BJ (cell line): Measurements from ENCODE around the gene OR2T35. TPM values are rescaled to one million over a fixed set of nuclear protein-coding genes. Genes with fewer than 3 reads are reported as not detected.

Source experiments
- CTCF ChIA-PET: fragments of 350-600 bp; formaldehyde crosslinking; extraction: SDS; loops from one replicate; lab custom pipeline; 2021; ENCODE audit warnings: antibody characterized with exemption, inconsistent platforms; lab: Yijun Ruan, JAX
- POLR2A ChIA-PET: fragments of 300-600 bp; sonication (Branson Sonifier 250); formaldehyde crosslinking; extraction: SDS; loops from one replicate; lab custom pipeline; 2021; ENCODE audit warnings: antibody characterized with exemption; lab: Charles Lee
- DNase-seq: peaks from one replicate; pipeline ENCODE4 v3.0.0-alpha.2; 2011; ENCODE audit warnings: low read depth
- H3K27me3 ChIP-seq: 2 replicates; pipeline ENCODE4 v1.6.0; 2011; ENCODE audit warnings: low read length; ENCODE audit not compliant: control insufficient read depth, insufficient read depth
- H3K36me3 ChIP-seq: 2 replicates; pipeline ENCODE4 v1.5.1; 2011; ENCODE audit warnings: low read length; ENCODE audit not compliant: control insufficient read depth, insufficient read depth
- H3K4me3 ChIP-seq: 2 replicates; pipeline ENCODE4 v1.5.1; 2011; ENCODE audit warnings: low read depth, mild to moderate bottlenecking, control low read depth, low read length
- polyA plus RNA-seq: library from polyadenylated mRNA; depleted of rRNA; stranded (reverse); fragments of >200 nt; gene quantifications from 2 replicates; pipeline ENCODE4 v1.2.3, GENCODE V29; 2011; rRNA removed
- small RNA-seq: library from RNA; depleted of rRNA; stranded (forward); fragments of <200 nt; gene quantifications from one replicate; pipeline ENCODE3, GENCODE V24; 2012; ENCODE audit warnings: low replicate concordance, low read depth; ENCODE audit not compliant: insufficient read length
- TF ChIP-seq, protein P1 (sequence below): IDR thresholded peaks from 2 replicates; pipeline ENCODE4 v1.5.1; 2011; ENCODE audit warnings: low read depth, mild to moderate bottlenecking, control low read depth, inconsistent platforms, low read length, moderate library complexity; ENCODE audit not compliant: insufficient read depth

OR2T35 gene
- polyA plus RNA-seq, 1 experiment: not detected

DNA sequence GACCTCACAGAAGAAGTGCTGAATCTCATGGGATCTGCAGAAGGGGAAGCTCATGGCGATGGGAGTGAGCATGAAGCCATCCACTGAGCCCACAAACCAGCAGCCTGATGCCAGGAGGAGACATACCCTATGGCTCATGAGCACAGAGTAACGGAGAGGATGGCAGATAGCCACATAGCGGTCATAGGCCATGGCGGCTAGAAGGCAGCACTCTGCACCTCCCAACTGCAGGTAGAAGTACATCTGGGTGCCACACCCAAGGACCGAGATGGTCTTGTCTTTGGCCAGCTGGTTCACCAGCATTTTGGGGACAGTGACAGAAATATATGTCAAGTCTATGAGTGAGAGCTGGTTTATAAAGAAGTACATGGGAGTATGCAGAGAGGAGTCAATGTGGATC, 51.9 kb downstream of the OR2T35 start:
- ChIA-PET POLR2A (no interaction called here), CTCF (no interaction called here)
- TF ChIP-seq, protein P1, sequence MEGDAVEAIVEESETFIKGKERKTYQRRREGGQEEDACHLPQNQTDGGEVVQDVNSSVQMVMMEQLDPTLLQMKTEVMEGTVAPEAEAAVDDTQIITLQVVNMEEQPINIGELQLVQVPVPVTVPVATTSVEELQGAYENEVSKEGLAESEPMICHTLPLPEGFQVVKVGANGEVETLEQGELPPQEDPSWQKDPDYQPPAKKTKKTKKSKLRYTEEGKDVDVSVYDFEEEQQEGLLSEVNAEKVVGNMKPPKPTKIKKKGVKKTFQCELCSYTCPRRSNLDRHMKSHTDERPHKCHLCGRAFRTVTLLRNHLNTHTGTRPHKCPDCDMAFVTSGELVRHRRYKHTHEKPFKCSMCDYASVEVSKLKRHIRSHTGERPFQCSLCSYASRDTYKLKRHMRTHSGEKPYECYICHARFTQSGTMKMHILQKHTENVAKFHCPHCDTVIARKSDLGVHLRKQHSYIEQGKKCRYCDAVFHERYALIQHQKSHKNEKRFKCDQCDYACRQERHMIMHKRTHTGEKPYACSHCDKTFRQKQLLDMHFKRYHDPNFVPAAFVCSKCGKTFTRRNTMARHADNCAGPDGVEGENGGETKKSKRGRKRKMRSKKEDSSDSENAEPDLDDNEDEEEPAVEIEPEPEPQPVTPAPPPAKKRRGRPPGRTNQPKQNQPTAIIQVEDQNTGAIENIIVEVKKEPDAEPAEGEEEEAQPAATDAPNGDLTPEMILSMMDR: no peak
- no peak for DNase-seq
- Histone ChIP-seq H3K36me3 (no peaks in the 10 kb centered on the region), H3K4me3 (no peak overlapping the region), H3K27me3 (no peaks in the 10 kb centered on the region)

DNA sequence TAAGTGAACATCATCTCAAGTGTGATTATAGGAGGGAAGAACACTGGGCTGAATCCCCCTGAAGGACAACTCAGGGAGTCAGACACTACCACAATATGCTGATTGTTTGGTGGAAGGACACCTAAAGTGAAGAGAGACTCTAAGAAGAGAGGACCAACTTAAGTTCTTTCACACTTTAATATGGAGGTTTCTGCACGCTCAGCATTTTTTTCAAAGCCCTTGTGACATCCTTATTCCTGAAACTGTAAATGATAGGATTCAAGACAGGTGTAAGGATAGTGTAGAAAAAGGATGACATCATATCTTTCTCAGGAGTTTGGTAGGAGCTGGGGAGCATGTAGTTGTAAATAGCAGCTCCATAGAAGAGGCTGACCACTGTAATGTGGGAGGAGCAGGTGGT, 52.4 kb downstream of the OR2T35 start:
- ChIA-PET CTCF (no interaction called here), POLR2A (no interaction called here)
- TF ChIP-seq, protein P1: no peak

DNA sequence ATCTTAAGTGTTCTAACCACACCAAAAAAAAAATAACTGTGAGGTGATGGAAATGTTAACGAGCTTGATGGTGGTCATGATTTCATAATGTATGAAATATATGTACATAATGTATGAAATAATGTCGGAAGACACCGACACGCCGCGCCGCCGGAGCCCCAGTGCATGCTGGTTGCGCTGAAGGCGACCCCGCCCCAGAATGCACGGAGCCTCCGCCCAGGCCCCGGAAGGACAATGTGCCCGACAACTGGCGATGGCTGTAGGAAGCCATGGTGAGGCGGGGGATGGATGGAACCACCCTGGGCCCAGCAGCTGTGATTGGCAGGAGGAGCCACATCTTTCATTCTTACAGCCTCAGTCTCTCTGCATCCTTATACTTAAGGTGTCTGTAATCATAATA, 55.0 kb downstream of the OR2T35 start:
- no peaks in the 10 kb centered on the region for H3K36me3 ChIP-seq
- ChIA-PET CTCF (no interaction called here), POLR2A (no interaction called here)
- TF ChIP-seq, protein P1: no peak
- no peak overlapping the region for H3K4me3 ChIP-seq
- DNase-seq: no peak
- H3K27me3 ChIP-seq: no peaks in the 10 kb centered on the region

More for the DNA sequence above, 52.4 kb downstream of the OR2T35 start:
- no peaks in the 10 kb centered on the region for H3K27me3 ChIP-seq
- H3K36me3 ChIP-seq: no peaks in the 10 kb centered on the region
- DNase-seq: no peak
- H3K4me3 ChIP-seq: no peak overlapping the region

DNA sequence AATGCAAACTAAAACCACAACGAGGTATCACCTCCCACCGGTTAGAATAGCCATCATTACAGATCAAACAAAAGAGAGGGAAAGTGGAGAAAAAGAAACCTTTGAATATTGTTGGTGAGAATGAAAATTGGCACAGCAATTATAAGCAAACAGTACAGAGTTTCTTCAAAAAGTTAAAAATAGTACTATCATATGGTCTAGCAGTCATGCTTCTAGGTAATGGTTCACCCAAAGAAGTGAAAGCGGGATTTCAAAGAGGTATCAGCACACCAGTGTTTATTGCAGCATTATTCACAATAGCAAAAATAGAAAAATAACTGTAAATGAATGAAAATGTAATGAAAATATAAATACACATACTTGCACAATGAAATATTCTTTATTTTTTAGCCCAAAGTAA, 55.7 kb downstream of the OR2T35 start:
- ChIA-PET CTCF (no interaction called here), POLR2A (no interaction called here)
- Histone ChIP-seq H3K36me3 (no peaks in the 10 kb centered on the region), H3K4me3 (no peak overlapping the region), H3K27me3 (no peaks in the 10 kb centered on the region)
- TF ChIP-seq, protein P1: no peak
- DNase-seq: no peak

Small RNA genes within 50 kb of the gene (small RNA-seq; reads per million reads assigned to genes)
- not detected for gene RF00019

Other genes with a start within 250 kb of the OR2T35 start
- gene OR2T1, start 242.2 kb downstream of the OR2T35 start, polyA plus RNA-seq: not detected in 2 replicates
- not detected in 2 replicates for gene OR2T2, start 199.6 kb downstream of the OR2T35 start, polyA plus RNA-seq
- not detected in 2 replicates for gene OR2T3, start 171.9 kb downstream of the OR2T35 start, polyA plus RNA-seq
- not detected in 2 replicates for gene OR2T5, start 156.7 kb downstream of the OR2T35 start, polyA plus RNA-seq
- gene OR2G6, start 137.2 kb downstream of the OR2T35 start, polyA plus RNA-seq: not detected in 2 replicates
- not detected in 2 replicates for gene OR2T29, start 82.5 kb downstream of the OR2T35 start, polyA plus RNA-seq
- gene OR2T34, start 70.5 kb downstream of the OR2T35 start, polyA plus RNA-seq: not detected in 2 replicates
- gene OR2T10, start 47.6 kb downstream of the OR2T35 start, polyA plus RNA-seq: not detected in 2 replicates
- gene OR2T11, start 10.2 kb downstream of the OR2T35 start, polyA plus RNA-seq: not detected in 2 replicates
- not detected in 2 replicates for gene OR2T27, start 10.2 kb upstream of the OR2T35 start, polyA plus RNA-seq
- not detected in 2 replicates for gene OR14I1, start 57.5 kb upstream of the OR2T35 start, polyA plus RNA-seq
- not detected in 2 replicates for gene LYPD8, start 110.5 kb upstream of the OR2T35 start, polyA plus RNA-seq
- 23.2 and 32.5 TPM in 2 replicates for gene SH3BP5L, start 180.6 kb upstream of the OR2T35 start, polyA plus RNA-seq
- 13.9 and 17.1 TPM in 2 replicates for gene ZNF672, start 192.9 kb upstream of the OR2T35 start, polyA plus RNA-seq
- 13.1 and 19.5 TPM in 2 replicates for gene ZNF692, start 213.8 kb upstream of the OR2T35 start, polyA plus RNA-seq